Fibroblast of the aortic adventitia (primary cell): ENCODE data around the gene RNF207. TPM values are rescaled to one million over a fixed set of nuclear protein-coding genes. Genes with fewer than 3 reads are reported as not detected.
A peak's percentile ranks its signal among the peaks of the same experiment; 100 is the strongest.
"Not testable (repeated sequence)": the region's sequence is repeated elsewhere in the genome, so short reads cannot be mapped to it uniquely, and the experiment has no call there.

ENCODE experiments used
- DNase-seq: peaks from one replicate; pipeline ENCODE4 v3.0.0-alpha.2; 2010; ENCODE audit warnings: low read depth
- H3K4me3 ChIP-seq: 2 replicates; pipeline ENCODE4 v1.5.1; 2011; ENCODE audit warnings: low read depth, mild to moderate bottlenecking, control low read depth, low read length, moderate library complexity
- CTCF ChIP-seq: IDR thresholded peaks from 2 replicates; pipeline ENCODE4 v1.5.1; 2011; ENCODE audit warnings: mild to moderate bottlenecking, low read length, control low read depth, inconsistent platforms; ENCODE audit not compliant: insufficient read depth
- total RNA-seq: library from RNA; depleted of rRNA; stranded (reverse); fragments of >200 nt; gene quantifications from 2 replicates; pipeline ENCODE4 v1.2.3, GENCODE V29; 2012; ENCODE audit warnings: low replicate concordance

Gene RNF207
- total RNA-seq, 1 donor: 7.8 TPM

DNA sequence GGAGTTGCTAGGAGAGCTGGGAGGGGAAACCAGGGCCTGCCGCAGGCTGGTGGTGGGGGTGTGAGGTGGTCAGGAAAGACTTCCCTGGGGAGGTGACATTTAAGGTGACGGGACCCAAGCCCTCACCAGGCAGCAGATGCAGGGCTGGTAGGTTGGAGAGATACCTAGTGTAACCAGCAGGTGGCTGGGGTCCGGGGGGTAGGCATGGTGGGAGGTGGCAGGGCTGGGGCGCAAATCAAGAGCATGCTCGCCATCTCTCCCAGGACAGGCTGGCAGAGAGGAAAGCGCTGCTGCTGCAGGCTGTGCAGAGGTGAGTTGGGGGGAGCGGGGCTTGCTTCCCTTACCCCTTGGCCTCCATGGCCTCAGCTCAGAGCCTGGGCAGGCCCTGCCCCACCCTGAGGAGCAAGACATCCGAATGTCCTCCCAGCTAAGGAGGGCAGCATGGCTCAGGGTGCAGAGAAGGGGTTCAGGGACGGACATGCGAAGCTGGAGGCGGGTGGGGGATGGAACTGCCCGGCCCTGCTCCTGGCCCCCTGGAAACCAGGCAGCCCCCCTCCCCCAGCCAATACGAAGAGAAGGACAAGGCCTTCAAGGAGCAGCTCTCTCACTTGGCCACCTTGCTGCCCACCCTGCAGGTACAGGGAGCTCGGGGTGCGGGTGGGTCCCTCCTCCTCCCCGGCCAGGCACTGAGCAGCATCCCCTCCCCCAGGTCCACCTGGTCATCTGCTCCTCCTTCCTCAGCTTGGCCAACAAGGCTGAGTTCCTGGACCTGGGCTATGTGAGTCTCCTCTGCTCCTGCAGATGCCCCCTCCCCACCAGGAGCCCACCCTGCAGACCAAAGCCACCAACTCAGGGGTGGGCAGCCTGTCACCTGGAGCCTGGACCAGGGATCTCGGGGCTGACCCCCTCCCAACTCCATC is 4.0 kb downstream of the RNF207 start:
- DNase-seq: no peak
- H3K4me3 ChIP-seq: no peak overlapping the region

GRCh38 chr1:6210591-6211355 is 4.9 kb downstream of the RNF207 start:
- TF ChIP-seq CTCF: no peak
- no peak overlapping the region for H3K4me3 ChIP-seq
- no peak for DNase-seq

More for the DNA sequence above, 4.0 kb downstream of the RNF207 start:
- TF ChIP-seq CTCF: peak; percentile 26

DNA sequence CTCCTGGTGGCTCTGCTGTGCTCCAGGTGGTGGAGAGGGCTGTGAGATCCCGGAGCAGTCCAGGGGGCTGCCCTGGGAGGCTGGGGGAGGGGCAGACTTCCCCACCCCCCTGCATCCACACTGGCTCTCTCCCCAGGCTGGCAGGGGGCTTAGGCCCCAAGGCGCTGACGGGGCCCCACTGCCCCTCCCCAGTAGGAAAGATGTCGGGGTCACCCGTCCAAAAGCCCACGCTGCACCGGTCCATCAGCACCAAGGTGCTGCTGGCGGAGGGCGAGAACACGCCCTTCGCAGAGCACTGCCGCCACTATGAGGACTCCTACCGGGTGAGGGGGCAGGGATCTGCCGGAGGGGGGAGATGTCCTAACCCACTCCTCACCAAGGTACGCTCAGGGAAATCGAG is 5.8 kb downstream of the RNF207 start:
- no peak overlapping the region for H3K4me3 ChIP-seq
- no peak for TF ChIP-seq CTCF
- no peak for DNase-seq

DNA sequence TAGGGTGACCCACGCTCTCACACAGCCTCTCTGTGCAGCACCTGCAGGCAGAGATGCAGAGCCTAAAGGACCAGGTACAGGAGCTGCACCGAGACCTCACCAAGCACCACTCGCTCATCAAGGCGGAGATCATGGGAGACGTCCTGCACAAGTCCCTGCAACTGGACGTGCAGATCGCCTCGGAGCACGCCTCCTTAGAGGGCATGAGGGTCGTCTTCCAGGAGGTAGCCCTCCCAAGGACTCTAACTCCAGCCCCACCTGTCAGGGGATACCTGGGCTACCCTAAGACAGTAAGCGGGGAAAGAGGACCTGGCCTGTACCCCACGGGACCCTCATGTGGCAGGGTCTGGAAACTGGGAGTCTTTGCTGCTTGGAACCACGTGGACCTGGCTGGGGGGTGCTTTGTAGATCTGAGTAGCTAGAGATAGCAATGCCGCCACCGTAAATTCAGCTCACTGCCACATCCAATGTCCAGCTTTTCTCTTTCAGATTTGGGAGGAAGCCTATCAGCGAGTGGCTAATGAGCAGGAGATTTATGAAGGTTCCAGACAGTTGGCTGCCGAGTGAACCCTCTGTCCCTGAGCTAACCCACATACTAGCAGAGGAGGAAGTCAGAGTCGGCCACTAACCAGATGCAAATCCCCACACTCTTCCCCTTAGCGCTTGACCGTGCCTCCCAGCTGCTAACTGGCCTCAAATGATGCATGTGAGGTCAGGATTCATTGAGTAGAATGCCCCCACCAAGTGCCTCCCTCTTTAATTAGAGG is 6.5 kb downstream of the RNF207 start:
- TF ChIP-seq CTCF: no peak
- H3K4me3 ChIP-seq: no peak overlapping the region
- DNase-seq: no peak

GRCh38 chr1:6218375-6219164 is 12.7 kb downstream of the RNF207 start:
- H3K4me3 ChIP-seq: no peak overlapping the region
- no peak for TF ChIP-seq CTCF
- no peak for DNase-seq

GRCh38 chr1:6219641-6220040 is 13.7 kb downstream of the RNF207 start:
- not testable (repeated sequence) for DNase-seq, H3K4me3 ChIP-seq
